Activated naive CD4-positive, alpha-beta T cell (primary cell): Measurements from ENCODE around the gene HMCN1.

ENCODE experiments used
- DNase-seq, 4 experiments: peaks; one replicate each; lab custom pipeline; 2025; lab: John Stamatoyannopoulos, UW

The HMCN1 gene

DNA sequence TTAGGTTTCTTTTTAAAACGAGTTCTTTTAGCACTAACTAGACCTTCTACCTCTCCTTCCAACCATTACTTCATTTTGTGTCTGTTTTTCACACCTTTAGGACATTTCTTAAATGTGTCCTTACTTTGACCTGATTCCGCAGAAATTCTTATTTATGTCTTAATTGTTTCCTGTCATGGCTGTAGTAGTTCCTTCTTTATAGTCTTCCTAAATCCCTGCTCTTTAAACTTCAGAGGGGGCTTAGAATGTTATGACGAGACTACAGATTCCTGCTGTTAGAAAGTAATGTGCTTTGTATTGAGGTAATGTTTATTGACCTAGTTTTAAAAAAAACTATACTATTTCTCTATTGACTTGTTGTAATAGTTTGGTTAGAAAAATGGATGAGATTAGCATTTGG, 70.4 kb downstream of the HMCN1 start:
- no peak for DNase-seq

DNA sequence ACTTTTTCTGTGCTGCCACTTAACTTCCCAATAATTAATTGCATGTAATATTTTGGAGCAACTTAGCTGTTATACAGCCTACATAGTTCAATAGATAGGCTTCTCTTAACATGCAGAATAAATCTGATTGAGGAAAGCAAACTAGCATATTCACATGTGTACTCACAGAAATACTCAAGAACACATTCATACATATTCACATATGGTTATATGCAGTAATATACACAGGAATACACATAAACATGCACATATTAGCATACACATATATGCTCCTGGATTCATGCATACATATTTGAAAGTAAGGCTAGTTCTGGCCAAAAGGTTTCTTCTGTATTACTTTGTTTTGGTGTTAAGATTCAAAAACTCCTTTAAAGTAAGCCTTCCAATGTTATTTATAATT, 73.1 kb downstream of the HMCN1 start:
- no peak for DNase-seq

DNA sequence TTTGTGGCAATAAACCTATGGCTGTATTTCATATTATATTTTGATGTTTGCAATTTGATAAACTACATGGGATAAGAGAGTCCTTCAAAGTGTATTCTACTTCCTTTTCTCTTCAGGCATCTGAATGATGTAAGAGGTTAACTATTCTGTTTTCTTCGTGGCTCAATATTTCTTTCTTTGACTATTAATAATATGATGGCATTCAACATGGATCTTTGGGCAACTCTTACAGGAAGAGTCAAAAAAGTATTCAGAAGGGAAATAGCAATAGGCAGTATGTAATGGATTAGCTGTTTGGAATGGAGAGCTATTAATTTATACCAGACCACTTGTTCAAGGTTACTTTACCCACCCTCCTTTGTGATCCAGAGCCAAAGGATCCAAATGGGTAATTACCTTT, 74.4 kb downstream of the HMCN1 start:
- no peak for DNase-seq

DNA sequence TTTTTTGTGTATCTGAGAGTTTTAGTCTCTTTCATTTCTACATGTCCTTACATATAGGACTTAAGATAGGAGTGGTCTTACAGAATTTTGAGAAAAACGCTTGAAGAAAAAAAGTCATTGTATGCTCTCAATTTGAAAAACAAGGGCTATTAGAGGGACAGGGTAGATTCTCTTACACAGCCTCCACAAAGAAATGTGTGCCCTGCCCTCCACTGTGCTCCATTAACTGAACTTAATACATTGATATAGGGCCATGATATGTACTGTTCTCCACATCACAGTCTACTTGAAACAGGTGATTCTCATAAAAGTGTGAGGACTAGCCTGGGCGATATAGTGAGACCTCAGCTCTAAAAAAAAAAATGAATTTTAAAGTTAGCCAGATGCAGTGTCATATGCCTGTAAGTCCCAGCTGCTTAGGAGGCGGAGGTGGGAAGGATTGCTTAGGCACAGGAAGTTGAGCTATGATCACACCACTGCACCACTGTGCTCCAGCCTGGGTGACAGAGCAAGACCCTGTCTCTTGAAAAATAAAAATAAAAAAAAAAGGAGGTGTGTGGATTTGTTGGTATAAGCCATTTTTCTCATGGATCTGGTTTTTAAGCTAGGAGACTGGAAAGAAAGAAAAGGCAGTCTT, 77.0 kb downstream of the HMCN1 start:
- DNase-seq = no peak

DNA sequence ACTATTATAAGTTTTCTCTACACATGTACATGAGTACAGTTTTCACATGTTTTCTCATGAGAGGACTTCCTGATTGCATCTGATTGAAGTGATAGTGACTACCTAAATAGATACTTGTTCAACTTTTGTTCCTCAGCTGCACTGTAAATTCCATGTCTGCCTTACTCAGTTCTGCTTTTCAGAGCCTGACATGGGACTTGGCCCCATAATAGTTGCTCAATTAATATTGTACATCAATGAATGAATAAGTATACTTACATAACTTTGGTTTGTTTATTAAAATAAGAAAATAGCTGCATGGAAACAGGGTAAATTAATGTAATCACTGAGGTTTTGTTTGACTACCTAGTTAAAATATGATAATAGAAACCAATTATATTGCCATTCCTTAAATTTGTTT, 78.7 kb downstream of the HMCN1 start:
- DNase-seq = no peak

DNA sequence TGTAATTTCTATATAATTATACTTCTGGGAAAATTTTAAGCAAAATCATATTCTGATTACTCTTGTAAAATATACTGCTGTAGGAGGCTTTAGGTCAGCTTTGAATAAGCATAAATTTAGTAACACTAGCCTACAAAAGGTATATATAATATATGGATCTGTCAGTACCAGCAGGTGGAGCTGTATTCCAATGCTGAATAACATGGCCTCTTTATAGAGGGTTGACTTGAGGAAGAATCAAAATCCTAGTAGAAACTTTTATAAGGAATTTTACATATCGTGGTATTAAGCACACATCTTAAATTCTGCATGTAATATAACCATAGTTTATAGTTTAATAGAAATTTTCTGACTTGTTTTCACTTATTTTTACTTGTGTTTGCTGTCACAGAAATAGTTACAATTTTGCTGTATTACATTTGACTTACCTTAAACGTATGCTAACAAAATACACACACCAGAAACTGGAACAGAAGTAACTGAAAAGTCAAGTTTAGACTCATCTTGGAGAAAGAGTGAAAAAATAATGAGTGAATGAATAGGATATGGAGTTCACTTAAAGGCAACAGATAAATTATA, 79.3 kb downstream of the HMCN1 start:
- no peak for DNase-seq

DNA sequence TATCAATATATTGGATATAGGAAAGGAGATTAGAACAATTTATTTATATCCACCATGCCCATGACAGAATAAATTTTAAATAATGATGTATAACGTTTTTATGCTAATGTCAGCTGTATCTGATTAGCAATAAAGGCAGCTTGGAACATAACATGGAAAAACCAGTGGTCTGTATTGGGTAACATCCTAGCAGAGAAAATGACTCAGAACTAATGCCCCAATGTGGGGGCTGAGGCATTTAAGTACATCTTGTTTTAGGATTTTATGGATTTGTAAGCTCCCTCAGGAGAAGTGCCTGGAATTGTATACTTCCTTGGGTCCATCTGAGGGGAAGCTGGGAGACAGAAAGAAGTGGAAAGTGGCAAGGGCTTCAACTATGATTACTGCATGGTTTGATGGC, 82.3 kb downstream of the HMCN1 start:
- no peak for DNase-seq

DNA sequence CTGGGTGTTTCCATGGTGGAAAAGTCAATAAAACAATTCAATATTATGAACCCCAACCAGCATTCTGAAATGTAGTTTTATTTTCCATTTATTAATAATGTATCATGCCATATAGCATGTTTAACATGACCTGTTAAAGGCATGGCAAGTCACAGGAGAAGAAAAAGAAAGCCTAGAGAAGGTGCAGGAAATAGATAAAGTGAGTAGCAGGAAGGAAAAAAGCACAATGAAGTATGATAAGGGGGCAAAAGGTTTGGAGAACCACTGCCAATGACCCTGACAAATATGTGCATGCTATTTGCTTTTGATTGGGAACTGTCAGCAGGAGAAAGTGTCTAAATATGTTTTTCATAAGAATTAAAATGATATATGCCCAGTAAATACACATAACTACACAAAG, 85.6 kb downstream of the HMCN1 start:
- DNase-seq = no peak

DNA sequence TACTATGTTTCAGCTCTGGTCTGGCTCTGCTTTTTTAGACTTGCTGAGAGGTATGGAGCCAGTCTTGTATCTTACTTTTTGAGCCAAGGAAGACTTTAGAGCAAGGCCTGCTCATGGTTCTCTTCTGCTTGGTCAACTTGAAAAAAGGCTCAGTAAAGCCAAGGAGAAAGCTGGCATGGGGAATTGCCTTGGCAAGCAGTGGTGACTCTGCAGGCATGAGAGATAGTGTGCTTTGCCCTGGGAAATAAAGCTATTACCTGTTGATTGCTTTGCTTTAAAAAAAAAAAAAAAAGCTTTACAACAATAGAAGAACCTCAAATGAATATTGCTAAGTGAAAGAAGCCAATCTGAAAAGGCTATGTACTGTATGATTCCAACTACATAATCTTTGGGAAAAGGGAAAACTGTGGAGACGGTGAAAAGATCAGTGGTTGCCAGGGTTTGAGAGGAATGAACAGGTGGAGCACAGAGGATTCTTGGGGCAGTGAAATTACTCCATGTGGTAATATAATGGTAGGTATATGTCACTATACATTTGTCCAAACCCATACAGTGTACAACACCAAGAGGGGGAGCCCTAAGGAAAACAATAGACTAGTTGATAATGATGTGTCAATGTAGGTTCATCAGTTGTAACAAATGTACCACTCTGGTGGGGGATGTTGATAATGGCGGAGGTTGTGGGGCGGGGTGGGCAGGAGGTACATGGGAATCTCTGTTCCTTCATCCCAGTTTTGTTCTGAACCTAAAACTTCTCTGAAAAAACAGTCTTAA, 87.6 kb downstream of the HMCN1 start:
- no peak for DNase-seq

DNA sequence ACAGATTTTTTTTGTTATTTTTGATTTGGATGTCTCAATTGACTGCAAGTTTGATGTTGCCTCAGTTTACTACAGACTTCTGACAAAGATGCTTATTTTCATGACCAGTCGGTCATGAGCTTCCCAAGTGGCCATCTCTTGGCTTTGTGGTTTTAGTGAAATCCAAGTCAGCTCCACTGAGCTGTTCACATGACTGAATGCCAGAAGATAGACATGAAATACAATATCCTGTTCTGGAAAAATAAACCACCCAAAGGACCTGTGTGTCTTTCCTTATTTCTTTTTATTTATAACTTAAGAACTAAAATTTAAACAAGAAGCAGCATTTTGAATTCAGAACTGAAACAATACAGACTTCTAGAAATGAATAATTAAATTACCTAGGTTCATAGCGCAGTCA, 89.3 kb downstream of the HMCN1 start:
- DNase-seq = no peak

DNA sequence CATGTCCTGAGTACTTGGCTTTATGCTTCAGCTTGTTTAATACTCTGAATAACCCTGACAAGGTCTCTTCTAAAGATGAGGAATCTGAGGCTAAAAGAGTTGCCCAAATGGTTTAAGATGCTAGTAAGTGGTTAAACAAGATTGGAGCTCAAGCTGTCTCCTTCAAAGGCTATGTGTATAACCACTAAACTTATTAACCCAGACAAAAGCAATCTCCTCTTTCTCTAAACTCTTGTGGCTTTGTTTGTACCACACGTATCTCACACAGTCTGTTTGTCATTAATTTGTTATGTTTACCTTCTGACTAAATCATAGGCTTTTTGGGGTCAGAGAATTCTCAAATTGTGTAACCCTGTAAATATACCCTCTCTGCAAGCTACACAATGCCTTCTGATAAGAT, 89.9 kb downstream of the HMCN1 start:
- no peak for DNase-seq

DNA sequence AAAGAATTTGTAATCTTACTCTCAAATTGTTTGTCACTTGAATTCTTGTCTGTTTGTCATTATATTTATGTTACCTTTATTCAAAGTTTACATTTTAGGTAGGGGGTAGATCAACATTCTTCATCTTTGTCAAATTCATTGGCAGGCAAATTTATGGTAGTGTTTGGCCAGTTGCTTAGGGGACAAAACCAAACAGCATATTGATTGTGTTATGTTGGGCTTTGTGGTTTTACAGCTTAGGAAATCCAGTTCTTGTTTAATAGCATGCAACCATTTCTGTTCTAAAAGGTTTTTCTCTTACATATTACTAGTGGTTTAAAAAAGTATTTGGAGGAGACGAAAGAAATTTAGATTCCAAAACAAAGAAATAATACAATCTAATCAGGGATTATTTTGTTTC, 91.4 kb downstream of the HMCN1 start:
- no peak for DNase-seq

DNA sequence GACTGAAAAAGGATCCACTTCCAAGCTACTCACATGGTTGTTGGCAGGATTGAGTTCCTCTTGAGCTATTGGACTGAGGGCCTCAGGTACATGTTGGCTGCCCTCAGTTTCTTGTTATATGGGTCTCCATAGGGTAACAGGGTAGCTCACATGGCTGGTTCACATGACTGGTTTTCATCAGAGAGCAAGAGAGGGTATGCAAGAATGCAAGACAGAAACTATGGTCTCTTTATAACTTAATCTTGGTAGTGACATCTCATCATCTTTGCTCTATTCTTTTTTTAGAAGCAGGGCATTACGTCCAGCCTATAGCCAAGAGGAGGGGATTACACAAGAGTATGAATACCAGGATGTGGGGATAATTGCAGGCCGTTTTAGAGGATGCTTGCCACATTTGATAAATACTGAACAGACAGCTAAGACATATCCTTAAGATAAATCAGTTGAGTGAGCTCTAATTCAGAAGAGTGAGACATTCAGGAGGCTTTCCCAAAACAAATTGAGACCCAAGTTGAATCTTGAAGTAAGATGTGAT, 100.2 kb downstream of the HMCN1 start:
- DNase-seq = no peak

DNA sequence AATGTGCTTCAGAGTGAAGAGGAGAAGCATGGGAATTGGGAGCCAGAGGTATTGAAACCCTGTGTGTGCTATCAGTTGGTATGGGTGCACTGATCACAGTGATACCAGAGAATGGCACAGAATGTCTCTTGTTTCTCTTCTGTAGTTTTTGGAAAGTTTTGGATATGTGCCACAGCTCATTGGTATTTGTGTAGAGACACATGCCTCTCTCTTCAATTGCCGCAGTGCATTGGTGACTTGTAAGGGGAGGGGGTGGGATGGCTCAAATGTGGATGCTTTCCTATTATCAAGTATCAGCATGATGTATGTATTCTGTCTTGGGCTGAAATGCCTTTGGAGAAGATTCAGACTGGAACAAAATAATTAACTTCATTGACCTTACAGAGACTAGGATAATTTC, 101.0 kb downstream of the HMCN1 start:
- DNase-seq = no peak

DNA sequence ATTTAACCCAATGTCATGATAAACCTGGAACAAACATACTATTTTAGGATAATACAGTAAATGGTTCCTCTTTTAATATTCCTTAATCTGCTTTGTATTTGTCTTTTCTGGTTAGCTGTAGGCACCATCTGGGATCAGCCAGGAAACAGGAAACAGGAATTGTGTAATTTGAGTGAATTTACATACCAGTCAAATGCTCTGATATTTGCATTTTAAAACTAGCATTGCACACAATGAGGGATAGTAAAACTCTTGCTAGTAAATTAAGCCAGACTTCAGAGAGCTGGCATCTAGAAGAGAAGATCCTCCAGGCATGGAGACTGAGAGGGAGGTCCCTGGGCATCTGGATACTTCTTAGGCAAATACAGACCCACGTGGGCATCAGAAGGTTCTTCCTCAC, 103.5 kb downstream of the HMCN1 start:
- no peak for DNase-seq

DNA sequence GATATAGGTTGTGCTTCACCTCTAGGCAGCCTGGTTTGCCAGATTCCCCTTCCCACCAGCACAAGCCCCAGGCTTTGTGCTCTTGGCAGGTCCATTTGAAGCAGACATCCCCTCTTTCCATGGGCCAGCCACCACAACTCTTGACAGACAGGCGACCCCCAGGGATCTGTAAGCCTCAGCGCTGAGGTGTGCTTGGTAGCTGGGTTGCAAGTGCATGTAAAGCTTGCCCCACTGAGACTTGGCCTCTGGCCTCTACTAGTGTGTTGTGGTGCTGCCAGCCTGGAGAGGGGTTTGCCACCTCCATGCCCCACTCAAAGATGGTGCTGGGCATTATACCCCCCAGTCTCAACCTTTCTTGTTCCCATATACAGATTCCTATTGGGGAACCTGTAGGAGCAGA, 103.9 kb downstream of the HMCN1 start:
- DNase-seq = no peak

DNA sequence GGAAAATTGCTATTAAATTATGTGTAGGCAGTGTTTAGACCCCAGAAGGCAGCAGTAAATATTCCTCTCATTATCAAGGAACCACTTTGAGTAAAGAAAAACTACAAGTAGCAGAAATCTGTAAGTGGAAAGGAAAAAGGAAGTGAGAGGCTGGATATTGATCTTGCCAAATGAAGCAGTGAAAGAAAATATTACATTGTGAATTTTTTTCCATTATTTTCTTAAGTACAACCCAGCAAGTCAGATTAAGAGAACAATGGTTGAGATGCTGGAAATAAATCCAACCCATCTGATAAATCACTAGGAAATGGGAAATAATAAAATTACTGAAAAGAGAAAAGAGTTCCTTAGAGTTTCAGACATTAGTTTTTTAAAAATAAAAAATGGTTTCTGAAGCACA, 106.7 kb downstream of the HMCN1 start:
- no peak for DNase-seq

DNA sequence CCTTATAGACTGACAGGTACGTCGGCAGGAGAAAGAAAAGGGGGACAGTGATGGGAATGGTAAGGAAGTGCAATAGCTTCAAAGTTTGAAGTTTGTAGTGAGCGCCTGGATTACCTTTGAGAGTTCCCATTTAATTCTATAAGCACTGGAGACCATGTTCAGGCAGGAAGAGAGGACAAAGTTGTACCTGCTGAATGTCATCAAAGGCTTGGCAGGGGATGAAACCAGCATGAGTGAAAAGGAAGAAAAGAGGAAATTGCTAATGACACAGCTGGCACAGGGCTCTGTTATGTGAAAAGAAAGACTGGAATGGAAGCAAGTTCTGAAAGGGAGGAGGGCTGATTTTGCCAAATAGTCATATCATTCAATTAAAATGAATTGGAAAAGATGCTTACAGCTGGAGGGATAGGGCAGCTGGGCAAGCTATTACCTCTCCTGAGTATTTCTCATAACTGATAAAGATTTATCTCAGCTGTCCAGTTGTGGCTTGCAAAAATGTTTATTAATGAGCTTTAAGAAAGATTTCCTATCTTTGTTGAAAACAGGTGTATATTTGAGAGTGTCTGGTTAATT, 109.2 kb downstream of the HMCN1 start:
- DNase-seq = no peak

DNA sequence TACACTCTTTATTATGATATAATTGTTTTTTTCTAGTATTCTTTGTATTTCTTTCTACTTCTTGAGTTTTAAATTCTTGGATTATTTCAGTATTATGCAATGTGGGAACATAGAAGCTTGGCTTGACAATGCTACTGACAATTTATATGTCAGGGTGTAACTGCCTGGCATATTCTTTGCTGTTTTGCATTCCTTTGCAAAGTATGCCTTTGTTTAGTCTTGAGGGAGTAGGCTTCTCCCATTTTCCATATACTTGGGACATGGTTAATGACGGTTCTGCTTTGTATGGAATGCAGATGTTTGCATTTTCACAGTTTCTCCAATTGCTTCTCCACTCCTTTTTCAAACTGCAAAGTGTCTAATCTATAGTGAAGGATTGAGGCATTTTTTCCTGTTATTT, 109.8 kb downstream of the HMCN1 start:
- no peak for DNase-seq

DNA sequence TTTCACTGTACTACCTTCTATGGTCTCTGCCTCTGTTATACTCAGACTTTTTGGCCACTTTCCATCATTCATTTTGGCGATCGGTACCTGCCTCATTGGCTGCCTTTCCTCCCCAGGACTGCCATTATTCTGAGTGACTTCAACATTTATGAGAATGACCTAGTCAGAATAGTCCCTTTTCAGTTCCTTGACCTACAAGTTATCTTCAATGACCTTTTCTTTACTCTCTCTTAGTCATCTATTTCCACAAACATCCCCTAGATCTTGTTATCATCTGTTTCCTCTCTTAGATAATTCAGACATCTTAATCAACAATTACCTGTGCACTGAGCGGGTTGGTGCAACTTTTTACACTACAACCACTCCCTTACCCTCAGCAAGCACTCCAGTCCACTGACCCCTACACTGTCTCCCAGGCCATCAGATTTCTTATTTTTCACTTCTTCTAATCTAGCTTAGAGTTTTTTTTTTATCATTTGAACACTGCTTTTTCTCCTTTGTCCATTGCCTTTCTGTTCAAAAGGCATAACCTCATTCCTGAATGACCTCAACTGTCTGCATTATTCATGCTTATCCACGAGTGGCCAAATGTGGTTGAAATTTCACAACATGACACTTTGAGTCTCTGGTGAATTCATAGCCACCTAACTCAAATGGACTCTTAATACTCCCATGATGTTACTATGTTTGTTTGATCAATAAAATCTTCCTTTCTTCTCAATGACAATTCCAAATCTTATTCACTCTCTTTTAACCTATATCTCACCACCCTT, 112.7 kb downstream of the HMCN1 start:
- DNase-seq = no peak

DNA sequence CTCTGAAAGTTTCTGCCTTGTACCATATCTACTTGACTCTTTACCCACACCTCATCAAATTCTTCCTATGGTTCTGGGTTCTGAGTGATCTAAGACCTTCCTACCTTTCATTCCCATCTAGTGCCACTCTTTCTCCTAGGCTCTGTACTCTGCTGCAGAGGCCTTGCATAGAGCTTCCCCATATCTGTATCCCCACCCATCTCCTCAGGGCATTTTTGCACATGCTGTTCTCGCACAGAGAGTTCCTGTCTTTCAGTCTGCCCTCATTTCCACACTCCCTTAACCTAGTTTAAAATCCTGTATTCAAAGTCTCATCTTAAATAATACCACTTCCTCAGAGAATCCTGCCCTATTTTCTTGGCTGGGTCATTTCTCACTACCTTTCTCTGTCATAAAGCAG, 114.8 kb downstream of the HMCN1 start:
- DNase-seq = no peak

DNA sequence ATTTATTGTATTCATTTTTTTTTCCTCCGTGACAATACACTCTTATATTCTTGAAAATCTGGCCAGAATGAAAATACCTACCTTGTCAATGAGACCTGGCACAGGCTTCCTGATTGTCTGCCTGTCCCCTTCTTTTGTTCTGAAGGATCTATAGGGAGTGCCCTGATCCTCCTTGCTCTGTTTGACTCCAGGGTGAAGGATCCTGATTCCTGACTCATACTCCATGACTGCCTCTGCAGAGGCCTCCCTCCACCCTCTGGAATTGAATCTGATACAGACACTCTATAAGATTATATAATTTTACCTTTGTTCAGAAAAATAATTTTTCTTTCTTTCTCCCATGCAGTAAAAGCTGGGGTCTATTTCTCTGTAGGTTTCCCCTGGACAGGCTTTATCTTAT, 116.2 kb downstream of the HMCN1 start:
- no peak for DNase-seq
